Head of caudate nucleus (tissue), 42 donors: ENCODE measurements around the gene BATF3.
"Not testable (repeated sequence)": the region's sequence is repeated elsewhere in the genome, so short reads cannot be mapped to it uniquely, and the experiment has no call there.

Experiments used
- DNase-seq, 42 donors: peaks; one replicate each; pipeline versions ENCODE4 v3.0.0 to v3.0.0-alpha.2; 2020 to 2021; ENCODE audit warnings: mixed read lengths in 7 of 42
- intact Hi-C: fragments of 100-400 bp; cut with DNase I; formaldehyde crosslinking; loops from one replicate; pipeline ENCODE4 v1.15.0; 2022

BATF3 gene, protein sequence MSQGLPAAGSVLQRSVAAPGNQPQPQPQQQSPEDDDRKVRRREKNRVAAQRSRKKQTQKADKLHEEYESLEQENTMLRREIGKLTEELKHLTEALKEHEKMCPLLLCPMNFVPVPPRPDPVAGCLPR

DNA sequence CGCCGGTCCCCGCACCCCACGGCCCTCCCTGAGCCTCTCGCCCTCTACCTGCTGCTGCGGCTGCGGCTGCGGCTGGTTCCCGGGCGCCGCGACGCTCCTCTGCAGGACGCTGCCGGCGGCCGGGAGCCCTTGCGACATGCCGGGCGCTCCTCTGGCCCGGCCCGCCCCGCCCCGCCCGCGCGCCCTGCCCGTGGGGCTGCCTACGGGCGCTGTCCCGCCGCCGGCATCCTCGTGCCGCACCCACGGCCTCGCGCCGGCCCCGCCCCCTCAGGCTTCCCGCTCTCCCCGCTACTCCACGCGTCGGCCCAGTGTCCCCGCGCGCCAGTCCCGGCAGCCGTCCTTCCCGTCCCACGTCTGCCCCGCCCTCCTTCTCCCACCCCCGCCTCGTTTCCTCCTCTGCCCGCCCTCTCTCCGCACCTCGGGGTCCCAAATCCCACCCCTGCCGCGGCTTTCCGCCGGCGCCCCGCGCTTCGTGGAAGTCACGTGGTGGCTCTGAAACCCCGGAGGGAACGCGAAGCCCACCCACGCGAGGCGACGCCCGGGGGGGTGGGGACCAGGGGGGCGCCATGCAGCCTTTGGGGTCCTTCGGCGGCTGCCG lies at the start of gene BATF3:
Gene BATF3 (minus strand): TSS at position 216 of the 598 bp plus-strand sequence. CDS start 78 bp downstream, at position 138.
- peak in 38 of 42 donors; percentile 20 to 71 (median 40) for DNase-seq

DNA sequence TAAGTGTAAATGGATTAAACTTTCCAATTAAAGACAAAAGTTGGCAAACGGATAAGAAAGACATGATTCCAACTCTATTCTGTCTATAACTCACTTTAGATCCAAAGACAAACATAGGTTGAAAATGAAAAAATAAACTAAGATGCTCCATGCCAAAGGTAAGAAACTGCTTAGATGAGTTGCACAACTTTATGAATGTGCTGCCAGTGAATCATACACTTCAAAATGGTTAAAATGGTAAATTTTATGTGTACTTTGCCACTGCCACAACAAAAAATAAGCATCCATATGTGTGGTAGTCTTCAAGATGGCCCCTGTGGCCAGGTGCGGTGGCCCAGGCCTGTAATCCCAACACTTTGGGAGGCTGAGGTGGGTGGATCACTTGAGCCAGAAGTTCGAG lies 46.9 kb upstream of the BATF3 start:
- no peak for DNase-seq
- intact Hi-C loops, result no loop called here

More for the DNA sequence above, at the start of gene BATF3:
- intact Hi-C loops, result no loop called here

DNA sequence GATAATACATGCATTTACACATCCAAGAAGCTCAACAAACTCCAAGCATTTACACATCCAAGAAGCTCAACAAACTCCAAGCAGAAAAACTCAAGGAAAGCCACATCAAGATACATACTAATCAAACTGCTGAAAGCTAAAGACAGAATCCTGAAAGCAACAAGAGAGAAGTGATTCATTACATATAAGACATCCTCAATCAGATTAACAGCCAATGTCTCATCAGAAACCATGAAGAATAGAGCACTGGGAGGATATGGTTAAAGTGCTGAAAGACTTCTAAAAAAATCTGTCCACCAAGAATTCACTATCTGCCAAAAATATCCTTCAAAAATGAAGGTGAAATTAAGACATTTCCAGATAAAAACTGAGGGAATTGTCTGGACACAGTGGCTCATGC lies 45.7 kb upstream of the BATF3 start:
- DNase-seq, result no peak
- intact Hi-C loops, result no loop called here

DNA sequence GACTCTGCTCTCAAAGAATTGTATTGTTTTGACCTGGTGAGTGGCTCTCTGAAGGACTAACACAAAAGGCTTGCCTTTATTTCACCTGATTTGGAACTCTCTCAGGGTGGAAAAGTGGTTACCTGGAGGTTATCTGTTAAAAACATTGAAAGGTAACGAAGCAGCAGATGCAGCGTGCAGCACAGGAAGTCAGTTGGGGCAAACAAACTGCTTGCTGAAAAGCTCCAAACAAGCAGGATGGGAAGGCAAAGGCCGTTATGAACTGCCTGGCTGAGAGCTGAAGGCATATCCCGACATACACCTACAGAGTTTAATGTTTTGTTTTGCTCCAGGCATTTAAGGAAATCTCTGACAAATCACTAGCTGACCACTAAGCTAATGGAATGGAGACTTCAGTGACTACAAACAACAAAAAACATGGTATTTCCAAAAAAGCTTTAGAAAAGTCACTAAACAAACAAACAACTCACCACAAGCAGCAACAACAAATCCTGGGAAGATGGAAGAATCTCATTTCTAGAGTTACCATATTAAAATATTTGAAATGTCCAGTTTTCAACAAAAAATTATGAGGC lies 44.3 kb upstream of the BATF3 start:
- no peak for DNase-seq
- intact Hi-C loops, result no loop called here

DNA sequence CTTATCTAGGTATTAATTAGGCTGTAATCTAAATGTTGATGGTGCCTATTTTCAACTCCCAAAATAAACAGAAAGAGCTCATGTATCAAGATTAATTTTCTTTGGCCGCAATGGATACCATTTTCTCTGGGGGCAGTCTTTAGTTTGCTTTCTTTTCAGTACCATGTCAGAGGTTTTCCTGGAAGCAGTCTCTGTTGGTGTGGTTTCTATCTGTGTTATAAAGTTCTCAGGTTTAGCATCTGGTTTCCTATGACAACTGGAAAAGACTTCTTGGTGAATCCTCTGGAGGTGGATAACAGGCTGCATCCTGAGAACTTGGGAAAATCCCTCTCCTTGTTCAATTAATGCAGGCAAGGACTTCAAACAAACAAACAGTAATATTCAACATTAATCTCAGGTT lies 38.7 kb upstream of the BATF3 start:
- no peak for DNase-seq
- intact Hi-C loops, result no loop called here

DNA sequence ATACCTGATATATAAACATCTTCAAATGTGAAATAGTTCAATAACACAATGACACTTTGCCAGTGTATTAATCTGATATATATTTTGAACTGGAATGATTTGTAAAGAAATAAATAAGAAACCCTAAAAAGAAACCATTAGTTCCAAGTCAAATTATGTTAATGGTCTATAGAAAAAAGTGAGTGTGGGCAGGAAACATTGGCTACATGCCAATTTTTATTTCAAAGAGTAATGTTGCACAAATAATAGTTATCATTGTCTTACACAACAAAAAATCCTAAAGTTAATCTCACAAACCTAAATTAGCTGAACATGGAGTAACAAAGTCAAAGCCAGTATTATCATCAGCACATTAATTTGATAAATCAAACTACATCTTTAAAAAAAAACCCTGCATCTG lies 37.9 kb upstream of the BATF3 start:
- no peak for DNase-seq
- intact Hi-C loops, result no loop called here

DNA sequence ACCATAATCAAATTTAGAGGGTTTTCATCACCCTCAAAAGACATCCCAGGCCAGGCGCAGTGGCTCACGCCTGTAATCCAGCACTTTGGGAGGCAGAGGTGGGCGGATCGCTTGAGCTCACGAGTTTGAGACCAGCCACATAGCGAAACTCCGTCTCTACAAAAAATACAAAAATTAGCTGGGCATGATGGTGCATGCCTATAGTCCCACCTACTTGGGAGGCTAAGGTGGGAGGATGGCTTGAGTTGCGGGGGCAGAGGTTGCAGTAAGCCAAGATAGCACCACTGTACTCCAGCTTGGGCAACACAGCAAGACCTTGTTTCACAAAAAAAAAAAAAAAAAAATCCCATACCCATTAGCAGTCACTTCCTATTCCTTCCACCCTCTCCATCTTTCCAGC lies 33.5 kb upstream of the BATF3 start:
- no peak for DNase-seq
- intact Hi-C loops, result no loop called here

DNA sequence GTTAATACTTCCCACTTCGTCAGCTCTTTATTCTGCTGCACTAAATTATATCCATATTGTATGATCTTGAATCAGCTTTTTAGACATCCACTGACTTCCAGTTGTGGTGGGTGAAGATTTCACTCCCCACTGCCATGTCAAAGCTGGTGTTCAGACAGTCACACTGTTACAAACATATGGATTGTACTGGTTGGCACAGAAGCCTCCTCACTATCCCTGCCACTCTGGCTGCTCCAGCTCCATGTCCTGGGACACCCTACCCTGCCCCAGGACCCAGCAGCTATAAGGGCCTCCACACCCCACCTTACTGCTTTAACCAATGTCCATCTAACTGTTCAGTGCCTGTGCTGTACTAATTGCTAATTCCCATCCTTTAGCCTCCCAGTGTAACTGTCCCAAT lies 32.0 kb upstream of the BATF3 start:
- DNase-seq, result no peak

DNA sequence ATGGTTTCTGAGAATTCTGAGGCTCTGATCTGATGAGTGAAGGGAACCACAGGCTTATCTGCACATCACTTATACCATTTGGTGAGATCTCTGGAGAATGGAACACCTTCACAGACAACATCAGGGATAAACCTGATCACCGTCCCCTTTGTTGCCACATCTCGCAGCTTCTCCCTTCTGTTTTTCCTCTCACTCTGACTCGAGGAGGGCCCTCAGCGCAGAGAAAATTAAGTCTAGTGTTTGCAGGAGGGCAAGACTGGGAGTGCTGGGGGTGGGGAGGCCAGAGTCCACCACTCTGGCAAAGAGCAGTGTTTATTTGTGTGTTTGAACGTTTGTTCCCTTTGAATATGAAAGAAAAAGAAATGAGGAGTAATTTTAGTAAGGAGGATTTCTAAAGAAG lies 29.0 kb upstream of the BATF3 start:
- intact Hi-C loops, result no loop called here
- DNase-seq, result no peak

More for the DNA sequence above, 32.0 kb upstream of the BATF3 start:
- intact Hi-C loops, result no loop called here

DNA sequence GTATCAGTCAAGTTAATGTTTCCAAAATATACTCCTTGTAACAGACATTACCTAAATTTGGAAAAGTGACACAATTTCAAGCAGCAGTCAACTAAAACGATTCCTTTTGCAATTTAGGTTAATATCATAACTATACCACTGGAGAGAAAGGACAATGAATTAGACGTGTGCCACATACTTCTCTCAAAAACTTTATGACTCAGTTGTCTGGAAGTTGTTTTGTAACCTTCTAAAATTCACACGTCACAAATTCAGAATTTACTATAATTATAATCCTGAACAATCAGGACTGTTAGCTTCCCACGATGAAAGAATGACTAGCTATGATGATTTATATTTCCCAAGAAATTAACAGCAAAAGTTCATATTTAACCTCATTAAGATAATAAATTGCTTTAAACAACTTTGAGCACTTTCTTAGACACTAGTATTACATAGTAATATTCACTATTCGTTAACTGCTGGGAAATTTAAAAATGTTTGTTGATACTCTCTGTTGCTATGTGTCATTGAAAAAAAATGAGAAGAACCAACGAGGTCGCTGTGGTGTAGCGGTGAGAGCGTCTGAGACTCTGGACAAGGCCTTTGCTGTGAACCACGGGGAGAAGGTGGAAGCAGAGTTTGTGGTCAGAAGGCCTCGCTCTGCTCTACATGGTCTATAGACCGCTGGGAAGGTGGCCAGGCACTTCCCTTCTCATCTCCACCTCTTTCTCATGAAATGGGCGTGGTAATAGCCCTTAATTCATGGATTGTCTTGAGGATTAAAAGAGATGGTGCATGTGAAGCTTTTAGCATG lies 27.9 kb upstream of the BATF3 start:
- DNase-seq, result no peak
- intact Hi-C loops, result no loop called here

DNA sequence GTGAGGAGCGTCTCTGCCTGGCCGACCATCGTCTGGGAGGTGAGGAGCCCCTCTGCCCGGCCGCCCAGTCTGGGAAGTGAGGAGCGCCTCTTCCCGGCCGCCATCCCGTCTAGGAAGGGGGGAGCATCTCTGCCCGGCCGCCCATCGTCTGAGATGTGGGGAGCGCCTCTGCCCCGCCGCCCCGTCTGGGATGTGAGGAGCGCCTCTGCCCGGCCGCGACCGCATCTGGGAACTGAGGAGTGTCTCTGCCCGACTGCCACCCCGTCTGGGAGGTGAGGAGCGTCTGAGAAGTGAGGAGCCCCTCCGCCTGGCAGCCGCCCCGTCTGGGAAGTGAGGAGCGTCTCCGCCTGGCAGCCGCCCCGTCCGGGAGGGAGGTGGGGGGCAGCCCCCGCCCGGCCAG lies 25.0 kb upstream of the BATF3 start:
- intact Hi-C loops, DNase-seq: not testable (repeated sequence)

DNA sequence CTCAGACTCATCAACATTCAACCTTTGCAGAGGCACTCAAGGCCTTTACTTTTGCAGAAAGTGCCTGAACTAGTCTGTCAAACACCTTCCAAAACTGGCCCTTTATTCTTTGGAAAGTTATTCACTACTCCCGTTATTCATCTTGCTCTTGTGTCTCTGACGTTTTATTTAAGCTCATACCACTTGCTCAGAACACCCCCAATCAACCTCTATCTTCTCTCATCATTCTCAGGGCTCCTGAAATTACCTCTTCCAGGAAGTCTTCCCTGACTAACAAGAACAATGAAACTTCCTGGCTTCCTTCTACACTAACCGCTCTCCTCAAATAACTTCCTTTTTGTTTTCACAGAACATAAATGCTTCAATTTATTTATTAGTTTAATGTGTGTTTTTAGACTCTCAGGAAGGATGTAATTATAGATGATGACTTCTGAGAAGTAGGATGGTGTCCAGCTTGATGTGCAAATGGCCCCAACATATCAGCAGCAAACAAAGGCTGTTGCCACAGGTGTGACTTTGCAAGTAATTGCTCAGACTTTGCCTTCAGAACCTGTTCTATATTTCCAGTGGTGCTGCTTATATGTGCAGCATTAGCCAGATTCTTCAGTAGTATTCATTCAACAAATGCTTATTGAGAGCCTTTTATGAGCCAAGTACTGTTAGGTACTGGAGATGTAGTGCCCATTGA lies 22.8 kb upstream of the BATF3 start:
- intact Hi-C loops, result no loop called here
- no peak for DNase-seq

DNA sequence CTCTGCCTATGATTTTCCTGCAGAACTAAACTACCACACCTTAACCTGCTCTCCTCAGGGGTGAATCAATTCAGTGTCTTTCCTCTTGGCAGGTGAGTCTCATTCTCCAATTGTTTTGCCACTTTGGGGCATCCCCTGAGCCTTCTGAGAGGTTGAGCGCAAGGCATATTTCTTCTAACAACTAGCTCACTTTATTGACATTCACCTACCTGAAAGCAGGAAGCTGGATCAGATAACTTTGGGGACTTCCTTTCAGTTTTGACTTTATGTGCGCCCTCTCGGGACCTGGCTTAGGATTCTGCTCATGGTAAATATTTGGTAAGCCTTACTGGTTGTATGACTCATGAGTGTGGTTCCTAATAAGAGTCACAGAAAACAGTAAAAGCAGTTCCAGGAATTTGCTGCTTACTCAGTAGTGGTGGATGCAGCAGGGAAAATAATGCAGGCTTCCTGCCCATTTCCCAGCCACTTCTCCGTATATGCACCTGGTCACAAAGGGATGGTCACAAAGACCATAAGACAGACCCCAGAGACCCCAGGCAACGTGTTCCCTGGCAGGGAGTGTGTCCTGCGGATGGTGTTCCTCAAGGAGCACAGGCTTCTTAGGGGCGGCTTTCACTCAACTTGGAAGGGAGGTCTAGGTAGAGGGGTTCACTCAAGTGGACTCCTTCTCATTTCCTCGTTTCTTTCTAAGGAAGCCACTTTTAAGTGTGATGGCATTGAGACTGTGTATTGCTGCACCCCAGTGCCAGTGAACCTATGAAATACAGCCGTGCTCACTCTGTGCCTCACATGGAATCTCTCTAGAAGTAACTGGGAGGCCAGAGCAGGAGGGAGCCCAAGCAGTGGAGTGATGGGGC lies 22.0 kb upstream of the BATF3 start:
- intact Hi-C loops, result no loop called here
- DNase-seq, result no peak

DNA sequence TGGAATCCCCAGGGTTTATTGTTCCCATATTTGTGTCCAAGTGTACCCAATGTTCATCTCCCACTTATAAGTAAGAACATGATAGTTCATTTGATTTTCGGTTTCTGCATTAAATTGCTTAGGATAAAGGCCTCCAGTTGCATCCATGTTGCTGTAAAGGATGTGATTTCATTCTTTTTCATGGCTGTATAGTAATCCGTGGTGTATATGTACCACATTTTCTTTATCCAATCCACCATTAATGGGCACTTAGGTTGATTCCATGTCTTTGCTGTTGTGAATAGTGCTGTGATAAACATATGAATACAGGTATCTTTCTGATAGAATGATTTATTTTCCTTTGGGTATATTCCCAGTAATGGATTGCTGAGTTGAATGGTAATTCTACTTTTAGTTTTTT lies 20.0 kb upstream of the BATF3 start:
- no peak for DNase-seq
- intact Hi-C loops, result no loop called here

DNA sequence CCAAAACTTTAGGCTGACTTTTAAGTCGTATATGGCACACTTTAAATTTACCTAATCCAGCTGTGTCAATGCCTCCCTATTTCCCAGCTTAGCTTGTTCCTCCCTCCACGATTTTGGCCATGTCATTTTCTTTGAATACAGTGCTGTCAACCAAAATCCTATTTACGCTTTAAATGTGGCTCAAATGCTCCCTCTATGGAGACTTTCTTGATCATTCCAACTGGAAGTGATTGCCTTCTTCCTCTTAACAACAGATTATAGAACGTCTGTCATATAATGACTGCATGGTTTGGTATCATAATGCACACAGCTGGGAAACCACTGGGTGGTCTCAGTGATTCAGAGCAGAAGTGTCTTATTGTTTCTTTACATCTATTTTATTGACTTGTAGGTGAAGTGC lies 18.9 kb upstream of the BATF3 start:
- intact Hi-C loops, result no loop called here
- DNase-seq, result no peak

DNA sequence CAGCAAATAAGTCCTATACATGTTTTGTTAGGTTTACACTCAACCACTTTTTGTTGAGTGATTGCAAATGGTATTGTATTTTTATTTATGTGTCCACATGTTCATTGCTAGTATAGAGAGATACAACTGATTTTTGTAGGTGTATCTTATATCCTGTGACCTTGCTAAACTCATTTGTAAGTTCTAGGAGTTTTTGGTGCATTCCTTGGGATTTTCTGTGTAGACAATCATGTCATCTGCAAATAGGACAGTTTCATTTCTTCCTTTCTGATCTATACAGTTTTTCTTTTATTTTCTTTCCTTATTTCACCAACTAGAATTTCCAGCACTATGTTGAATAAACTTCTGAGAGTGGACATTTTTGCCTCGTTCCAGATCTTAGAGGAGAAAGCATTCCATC lies 16.5 kb upstream of the BATF3 start:
- intact Hi-C loops, result no loop called here
- DNase-seq, result no peak

DNA sequence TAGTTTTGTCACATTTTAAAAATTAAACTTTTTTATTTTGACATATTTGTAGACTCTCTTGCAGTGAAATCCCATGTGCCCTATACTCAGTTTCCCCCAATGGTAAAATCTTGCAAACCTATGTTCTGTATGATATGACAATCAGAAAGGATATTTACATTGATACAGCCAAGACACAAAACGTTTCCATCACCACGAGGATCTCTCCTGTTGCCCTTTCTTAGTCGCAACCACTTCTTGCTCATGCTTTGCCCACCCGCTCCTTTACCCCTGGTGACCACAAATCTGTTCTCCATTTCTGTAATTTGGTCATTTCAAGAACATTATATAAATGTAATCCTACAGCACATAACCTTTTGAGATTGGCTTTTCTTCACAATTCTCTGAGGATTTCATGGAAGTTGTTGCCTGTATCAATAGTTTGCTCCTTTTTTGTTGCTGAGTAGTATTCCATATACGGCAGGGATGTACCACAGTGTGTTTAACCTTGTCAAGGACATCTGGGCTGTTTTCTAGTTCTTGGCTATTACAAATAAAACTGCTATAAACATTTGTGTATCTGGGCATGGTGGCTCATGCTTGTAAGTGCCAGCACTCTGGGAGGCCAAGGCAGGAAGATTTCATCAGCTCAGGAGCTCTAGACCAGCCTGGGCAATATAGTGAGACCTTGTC lies 14.0 kb upstream of the BATF3 start:
- intact Hi-C loops, result no loop called here
- DNase-seq, result no peak
